GM12865 (cell line): ENCODE results near the gene NPM1.
"Not testable (repeated sequence)": the region's sequence is repeated elsewhere in the genome, so short reads cannot be mapped to it uniquely, and the experiment has no call there.

ENCODE experiments used
- DNase-seq: peaks from one replicate; pipeline ENCODE4 v3.0.0; 2010; ENCODE audit warnings: low read depth
- H3K4me3 ChIP-seq: 2 replicates; pipeline ENCODE4 v1.5.1; 2011; ENCODE audit warnings: mild to moderate bottlenecking, low read depth, low read length, control low read depth
- CTCF ChIP-seq: IDR thresholded peaks from 2 replicates; pipeline ENCODE4 v1.5.1; 2011; ENCODE audit warnings: low read length, control low read depth, low read depth, inconsistent platforms; ENCODE audit not compliant: insufficient read depth; ENCODE audit errors: missing control alignments

The NPM1 gene

GRCh38 chr5:171355302-171355724 lies 32.3 kb upstream of the NPM1 start:
- peak; percentile 78 for DNase-seq
- H3K4me3 ChIP-seq: peak overlapping the region; percentile 27

GRCh38 chr5:171357843-171358242 lies 29.8 kb upstream of the NPM1 start:
- no peak for TF ChIP-seq CTCF
- DNase-seq: no peak

More at GRCh38 chr5:171355302-171355724, 32.3 kb upstream of the NPM1 start:
- TF ChIP-seq CTCF: no peak

GRCh38 chr5:171361151-171361550 lies 26.5 kb upstream of the NPM1 start:
- not testable (repeated sequence) for H3K4me3 ChIP-seq, DNase-seq

More at GRCh38 chr5:171357843-171358242, 29.8 kb upstream of the NPM1 start:
- no peak overlapping the region for H3K4me3 ChIP-seq

- DNase-seq, H3K4me3 ChIP-seq: not testable (repeated sequence)
Observed at GRCh38 chr5:171363249-171363648, 24.4 kb upstream of the NPM1 start.

- TF ChIP-seq CTCF: no peak
- H3K4me3 ChIP-seq: no peak overlapping the region
- peak; percentile 32 for DNase-seq
Observed at GRCh38 chr5:171363846-171364245, 23.8 kb upstream of the NPM1 start.

- no peak for DNase-seq
- TF ChIP-seq CTCF: peak; percentile 39
- H3K4me3 ChIP-seq: no peak overlapping the region
Observed at GRCh38 chr5:171365351-171365750, 22.3 kb upstream of the NPM1 start.

GRCh38 chr5:171366645-171367044 lies 21.0 kb upstream of the NPM1 start:
- no peak for DNase-seq
- TF ChIP-seq CTCF: no peak
- H3K4me3 ChIP-seq: no peak overlapping the region

- TF ChIP-seq CTCF: no peak
- DNase-seq: peak; percentile 72
Observed at GRCh38 chr5:171367424-171368370, 20.0 kb upstream of the NPM1 start.

More at GRCh38 chr5:171367424-171368370, 20.0 kb upstream of the NPM1 start:
- no peak overlapping the region for H3K4me3 ChIP-seq
